GM12864 (cell line): ENCODE data around the gene RNF227.

Source experiments
- DNase-seq: peaks from one replicate; pipeline ENCODE4 v3.0.0-alpha.2; 2011; ENCODE audit warnings: low read depth
- H3K4me3 ChIP-seq: 2 replicates; pipeline ENCODE4 v1.5.1; 2011; ENCODE audit warnings: mild to moderate bottlenecking, low read depth, low read length, control low read depth
- TF ChIP-seq, protein P1 (sequence below): IDR thresholded peaks from 2 replicates; pipeline ENCODE4 v1.5.1; 2011; ENCODE audit warnings: low read depth, mild to moderate bottlenecking, moderate library complexity, low read length, control low read depth, inconsistent platforms; ENCODE audit errors: missing control alignments

The RNF227 gene

GRCh38 chr17:7916385-7916682 lies 245 bp upstream of the RNF227 start:
- H3K4me3 ChIP-seq, result peak overlapping the region; percentile 85
- TF ChIP-seq, protein P1, sequence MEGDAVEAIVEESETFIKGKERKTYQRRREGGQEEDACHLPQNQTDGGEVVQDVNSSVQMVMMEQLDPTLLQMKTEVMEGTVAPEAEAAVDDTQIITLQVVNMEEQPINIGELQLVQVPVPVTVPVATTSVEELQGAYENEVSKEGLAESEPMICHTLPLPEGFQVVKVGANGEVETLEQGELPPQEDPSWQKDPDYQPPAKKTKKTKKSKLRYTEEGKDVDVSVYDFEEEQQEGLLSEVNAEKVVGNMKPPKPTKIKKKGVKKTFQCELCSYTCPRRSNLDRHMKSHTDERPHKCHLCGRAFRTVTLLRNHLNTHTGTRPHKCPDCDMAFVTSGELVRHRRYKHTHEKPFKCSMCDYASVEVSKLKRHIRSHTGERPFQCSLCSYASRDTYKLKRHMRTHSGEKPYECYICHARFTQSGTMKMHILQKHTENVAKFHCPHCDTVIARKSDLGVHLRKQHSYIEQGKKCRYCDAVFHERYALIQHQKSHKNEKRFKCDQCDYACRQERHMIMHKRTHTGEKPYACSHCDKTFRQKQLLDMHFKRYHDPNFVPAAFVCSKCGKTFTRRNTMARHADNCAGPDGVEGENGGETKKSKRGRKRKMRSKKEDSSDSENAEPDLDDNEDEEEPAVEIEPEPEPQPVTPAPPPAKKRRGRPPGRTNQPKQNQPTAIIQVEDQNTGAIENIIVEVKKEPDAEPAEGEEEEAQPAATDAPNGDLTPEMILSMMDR, result no peak

GRCh38 chr17:7915179-7915610 lies 894 bp downstream of the RNF227 start:
- peak overlapping the region; percentile 85 for H3K4me3 ChIP-seq
- TF ChIP-seq, protein P1, result no peak
- no peak for DNase-seq

More at GRCh38 chr17:7916385-7916682, 245 bp upstream of the RNF227 start:
- DNase-seq, result no peak

- TF ChIP-seq, protein P1, result peak; percentile 82
- no peak overlapping the region for H3K4me3 ChIP-seq
- DNase-seq, result peak; percentile 70
These were observed 3.1 kb downstream of the RNF227 start for GRCh38 chr17:7912927-7913524.

- TF ChIP-seq, protein P1, result no peak
- no peak for DNase-seq
- no peak overlapping the region for H3K4me3 ChIP-seq
These were observed 5.0 kb downstream of the RNF227 start for GRCh38 chr17:7911116-7911515.

GRCh38 chr17:7910711-7911110 lies 5.4 kb downstream of the RNF227 start:
- H3K4me3 ChIP-seq, result no peak overlapping the region
- TF ChIP-seq, protein P1, result no peak
- no peak for DNase-seq

- TF ChIP-seq, protein P1, result no peak
- DNase-seq, result no peak
- no peak overlapping the region for H3K4me3 ChIP-seq
These were observed 5.8 kb downstream of the RNF227 start for GRCh38 chr17:7910281-7910680.

- no peak for DNase-seq
- TF ChIP-seq, protein P1, result no peak
- no peak overlapping the region for H3K4me3 ChIP-seq
These were observed 7.0 kb downstream of the RNF227 start for GRCh38 chr17:7909089-7909488.
